ENCODE measurements around the gene MAOA.
"Not testable (repeated sequence)": the region's sequence is repeated elsewhere in the genome, so short reads cannot be mapped to it uniquely, and the experiment has no call there.

Gene MAOA

GRCh38 chrX:43664258-43664657 lies 8.2 kb downstream of the MAOA start:
- DNase-seq, result no peak

- no peak for DNase-seq
These were observed 8.6 kb downstream of the MAOA start for GRCh38 chrX:43664708-43665107.

- DNase-seq, result no peak
These were observed 10.3 kb downstream of the MAOA start for GRCh38 chrX:43666311-43666912.

GRCh38 chrX:43675965-43676628 lies 20.0 kb downstream of the MAOA start:
- DNase-seq, result not testable (repeated sequence)

GRCh38 chrX:43676971-43677572 lies 21.0 kb downstream of the MAOA start:
- DNase-seq, result no peak

- DNase-seq, result no peak
These were observed 21.9 kb downstream of the MAOA start for GRCh38 chrX:43677993-43678392.

- DNase-seq, result no peak
These were observed 23.0 kb downstream of the MAOA start for GRCh38 chrX:43679058-43679457.

- DNase-seq, result no peak
These were observed 23.7 kb downstream of the MAOA start for GRCh38 chrX:43679778-43680177.

- no peak for DNase-seq
These were observed 26.6 kb downstream of the MAOA start for GRCh38 chrX:43682726-43683125.

GRCh38 chrX:43685221-43685620 lies 29.1 kb downstream of the MAOA start:
- DNase-seq, result no peak

- DNase-seq, result no peak
These were observed 32.5 kb downstream of the MAOA start for GRCh38 chrX:43688586-43688985.

GRCh38 chrX:43693602-43694406 lies 37.7 kb downstream of the MAOA start:
- DNase-seq, result no peak

- no peak for DNase-seq
These were observed 43.4 kb downstream of the MAOA start for GRCh38 chrX:43699475-43699874.

GRCh38 chrX:43702079-43702524 lies 46.0 kb downstream of the MAOA start:
- no peak for DNase-seq

- DNase-seq, result no peak
These were observed 46.6 kb downstream of the MAOA start for GRCh38 chrX:43702660-43703059.

- no peak for DNase-seq
These were observed 47.2 kb downstream of the MAOA start for GRCh38 chrX:43703211-43703791.

- no peak for DNase-seq
These were observed 50.8 kb downstream of the MAOA start for GRCh38 chrX:43706786-43707370.

GRCh38 chrX:43707812-43708548 lies 51.9 kb downstream of the MAOA start:
- DNase-seq, result no peak

GRCh38 chrX:43716144-43716543 lies 60.0 kb downstream of the MAOA start:
- no peak for DNase-seq

GRCh38 chrX:43716696-43717095 lies 60.6 kb downstream of the MAOA start:
- no peak for DNase-seq

GRCh38 chrX:43717161-43717560 lies 61.1 kb downstream of the MAOA start:
- DNase-seq, result no peak

- DNase-seq, result no peak
These were observed 62.0 kb downstream of the MAOA start for GRCh38 chrX:43718081-43718480.

All from activated CD4-positive, alpha-beta T cell treated with anti-CD3 and anti-CD28 coated beads, Interleukin-2, amount 50 U/mL, for 4 hours (primary cell).